Measurements from ENCODE around the gene CMPK2.

CMPK2 gene

GRCh38 chr2:6872394-6872793, 6.7 kb upstream of the CMPK2 start:
- H3K4me3 ChIP-seq (ENCODE audit: low read depth in 1 of 2, low read length in 2 of 2), result no peak overlapping the region
- no peaks in the 10 kb centered on the region for H3K79me2 ChIP-seq (ENCODE audit: insufficient read depth, low read length)
- H3K9ac ChIP-seq (ENCODE audit: low read depth, low read length), result no peak overlapping the region
- peaks cover 41% of the 10 kb centered on the region for H3K4me1 ChIP-seq (ENCODE audit: insufficient read depth, low read length)
- TF ChIP-seq, protein P1, sequence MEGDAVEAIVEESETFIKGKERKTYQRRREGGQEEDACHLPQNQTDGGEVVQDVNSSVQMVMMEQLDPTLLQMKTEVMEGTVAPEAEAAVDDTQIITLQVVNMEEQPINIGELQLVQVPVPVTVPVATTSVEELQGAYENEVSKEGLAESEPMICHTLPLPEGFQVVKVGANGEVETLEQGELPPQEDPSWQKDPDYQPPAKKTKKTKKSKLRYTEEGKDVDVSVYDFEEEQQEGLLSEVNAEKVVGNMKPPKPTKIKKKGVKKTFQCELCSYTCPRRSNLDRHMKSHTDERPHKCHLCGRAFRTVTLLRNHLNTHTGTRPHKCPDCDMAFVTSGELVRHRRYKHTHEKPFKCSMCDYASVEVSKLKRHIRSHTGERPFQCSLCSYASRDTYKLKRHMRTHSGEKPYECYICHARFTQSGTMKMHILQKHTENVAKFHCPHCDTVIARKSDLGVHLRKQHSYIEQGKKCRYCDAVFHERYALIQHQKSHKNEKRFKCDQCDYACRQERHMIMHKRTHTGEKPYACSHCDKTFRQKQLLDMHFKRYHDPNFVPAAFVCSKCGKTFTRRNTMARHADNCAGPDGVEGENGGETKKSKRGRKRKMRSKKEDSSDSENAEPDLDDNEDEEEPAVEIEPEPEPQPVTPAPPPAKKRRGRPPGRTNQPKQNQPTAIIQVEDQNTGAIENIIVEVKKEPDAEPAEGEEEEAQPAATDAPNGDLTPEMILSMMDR (IDR thresholded peaks at IDR 0.05; ENCODE audit: borderline replicate concordance, extremely low read depth, low read length, poor library complexity, severe bottlenecking), result no peak
- no peak for TF ChIP-seq EZH2 (IDR thresholded peaks at IDR 0.05; ENCODE audit: borderline replicate concordance, low read depth, low read length, severe bottlenecking)
- no peaks in the 10 kb centered on the region for H4K20me1 ChIP-seq (ENCODE audit: insufficient read depth, low read length)
- DNase-seq (no peak), ATAC-seq (ENCODE audit: insufficient read depth, low read depth) (no peak)
- H2AFZ ChIP-seq (ENCODE audit: low read depth, low read length), result no peak overlapping the region
- no peaks in the 10 kb centered on the region for H3K36me3 ChIP-seq (ENCODE audit: insufficient read depth, low read length)
- peaks cover 6% of the 10 kb centered on the region for H3K9me3 ChIP-seq (ENCODE audit: insufficient read depth, low read length, severe bottlenecking)
- no peaks in the 10 kb centered on the region for H3K27me3 ChIP-seq (ENCODE audit: insufficient read depth, low read length, poor library complexity)
- H3K4me2 ChIP-seq (ENCODE audit: insufficient read depth, low read length), result no peak overlapping the region
- H3K27ac ChIP-seq (ENCODE audit: low read length), result no peak overlapping the region

GRCh38 chr2:6866982-6867381, 1.3 kb upstream of the CMPK2 start:
- H3K9ac ChIP-seq (ENCODE audit: low read depth, low read length), result peak overlapping the region; percentile 84; the same call in 1 of the 2 replicates
- H3K4me2 ChIP-seq (ENCODE audit: insufficient read depth, low read length), result peak overlapping the region; percentile 89
- no peak overlapping the region for H2AFZ ChIP-seq (ENCODE audit: low read depth, low read length)
- DNase-seq, result no peak
- no peaks in the 10 kb centered on the region for H3K27me3 ChIP-seq (ENCODE audit: insufficient read depth, low read length, poor library complexity)
- peaks cover 49% of the 10 kb centered on the region for H3K4me1 ChIP-seq (ENCODE audit: insufficient read depth, low read length)
- H3K27ac ChIP-seq (ENCODE audit: low read length), result peak overlapping the region; percentile 13
- H4K20me1 ChIP-seq (ENCODE audit: insufficient read depth, low read length), result no peaks in the 10 kb centered on the region
- H3K9me3 ChIP-seq (ENCODE audit: insufficient read depth, low read length, severe bottlenecking), result peaks cover under 1% of the 10 kb centered on the region
- TF ChIP-seq, protein P1 (IDR thresholded peaks at IDR 0.05; ENCODE audit: borderline replicate concordance, extremely low read depth, low read length, poor library complexity, severe bottlenecking), result no peak
- TF ChIP-seq EZH2 (IDR thresholded peaks at IDR 0.05; ENCODE audit: borderline replicate concordance, low read depth, low read length, severe bottlenecking), result no peak
- no peak overlapping the region for H3K4me3 ChIP-seq (ENCODE audit: low read depth in 1 of 2, low read length in 2 of 2)
- ATAC-seq (ENCODE audit: insufficient read depth, low read depth), result no peak
- H3K79me2 ChIP-seq (ENCODE audit: insufficient read depth, low read length), result peaks cover 43% of the 10 kb centered on the region
- peaks cover 20% of the 10 kb centered on the region for H3K36me3 ChIP-seq (ENCODE audit: insufficient read depth, low read length)

- ATAC-seq (ENCODE audit: insufficient read depth, low read depth) (peak; percentile 44), DNase-seq (peak; percentile 63)
- H4K20me1 ChIP-seq (ENCODE audit: insufficient read depth, low read length), result no peaks in the 10 kb centered on the region
- H3K4me2 ChIP-seq (ENCODE audit: insufficient read depth, low read length), result peak overlapping the region; percentile 89
- H3K4me3 ChIP-seq (ENCODE audit: low read depth in 1 of 2, low read length in 2 of 2), result peak overlapping the region; percentile 64 to 81
- no peaks in the 10 kb centered on the region for H3K27me3 ChIP-seq (ENCODE audit: insufficient read depth, low read length, poor library complexity)
- peak overlapping the region; percentile 75 for H2AFZ ChIP-seq (ENCODE audit: low read depth, low read length)
- peaks cover 53% of the 10 kb centered on the region for H3K4me1 ChIP-seq (ENCODE audit: insufficient read depth, low read length)
- H3K27ac ChIP-seq (ENCODE audit: low read length), result peak overlapping the region; percentile 92
- TF ChIP-seq, protein P1 (IDR thresholded peaks at IDR 0.05; ENCODE audit: borderline replicate concordance, extremely low read depth, low read length, poor library complexity, severe bottlenecking), result peak; percentile 90
- TF ChIP-seq EZH2 (IDR thresholded peaks at IDR 0.05; ENCODE audit: borderline replicate concordance, low read depth, low read length, severe bottlenecking), result no peak
- peak overlapping the region; percentile 84 for H3K9ac ChIP-seq (ENCODE audit: low read depth, low read length)
- peaks cover 7% of the 10 kb centered on the region for H3K9me3 ChIP-seq (ENCODE audit: insufficient read depth, low read length, severe bottlenecking)
- peaks cover 50% of the 10 kb centered on the region for H3K79me2 ChIP-seq (ENCODE audit: insufficient read depth, low read length)
- peaks cover 27% of the 10 kb centered on the region for H3K36me3 ChIP-seq (ENCODE audit: insufficient read depth, low read length)
Measured at GRCh38 chr2:6866275-6866671, 566 bp upstream of the CMPK2 start.
